T-helper 1 cell treated with Interleukin-12 subunit alpha and Interleukin-12 subunit beta and Interleukin-4 antibody, amounts not matched to agents 30 ng/mL and 1 ng/mL, for 36 hours (primary cell): Measurements from ENCODE around the gene QSOX2. TPM values are rescaled to one million over a fixed set of nuclear protein-coding genes. Genes with fewer than 3 reads are reported as not detected.

Source experiments
- intact Hi-C: fragments of 100-400 bp; cut with micrococcal nuclease; formaldehyde crosslinking; loops from one replicate; pipeline ENCODE4 v1.15.1; 2024
- total RNA-seq: library from RNA; stranded (reverse); gene quantifications from 2 replicates; pipeline ENCODE4 v1.2.3, GENCODE V29; 2022

QSOX2 gene
- total RNA-seq, 1 donor from 2014 or later, result 16.0 TPM

GRCh38 chr9:136225748-136226679 lies 19.6 kb downstream of the QSOX2 start:
- intact Hi-C loops, result loop anchor here (1.0 to 2.0 kb wide), 2 partner anchors 19 to 41 kb away; partner anchors contain the start of gene QSOX2

DNA sequence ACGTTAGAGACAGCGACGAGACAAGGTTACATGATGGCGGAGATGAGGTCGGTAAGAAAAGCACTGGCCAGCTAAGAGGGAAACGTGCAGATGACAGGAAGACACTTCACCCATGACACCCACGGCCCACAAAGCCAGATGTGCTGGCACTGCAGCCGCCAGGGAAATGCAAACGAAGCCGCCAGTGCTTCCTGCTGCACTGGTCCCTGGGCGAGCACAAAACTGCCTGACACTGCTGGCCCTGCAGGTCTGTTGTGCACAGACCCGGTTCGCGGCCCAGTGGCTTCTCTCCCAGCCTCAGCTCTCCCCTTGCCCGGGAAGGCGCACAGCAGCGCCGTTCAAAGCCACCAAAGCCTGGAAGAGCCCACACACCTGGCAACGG lies 20.3 kb downstream of the QSOX2 start:
- intact Hi-C loops, result no loop called here

DNA sequence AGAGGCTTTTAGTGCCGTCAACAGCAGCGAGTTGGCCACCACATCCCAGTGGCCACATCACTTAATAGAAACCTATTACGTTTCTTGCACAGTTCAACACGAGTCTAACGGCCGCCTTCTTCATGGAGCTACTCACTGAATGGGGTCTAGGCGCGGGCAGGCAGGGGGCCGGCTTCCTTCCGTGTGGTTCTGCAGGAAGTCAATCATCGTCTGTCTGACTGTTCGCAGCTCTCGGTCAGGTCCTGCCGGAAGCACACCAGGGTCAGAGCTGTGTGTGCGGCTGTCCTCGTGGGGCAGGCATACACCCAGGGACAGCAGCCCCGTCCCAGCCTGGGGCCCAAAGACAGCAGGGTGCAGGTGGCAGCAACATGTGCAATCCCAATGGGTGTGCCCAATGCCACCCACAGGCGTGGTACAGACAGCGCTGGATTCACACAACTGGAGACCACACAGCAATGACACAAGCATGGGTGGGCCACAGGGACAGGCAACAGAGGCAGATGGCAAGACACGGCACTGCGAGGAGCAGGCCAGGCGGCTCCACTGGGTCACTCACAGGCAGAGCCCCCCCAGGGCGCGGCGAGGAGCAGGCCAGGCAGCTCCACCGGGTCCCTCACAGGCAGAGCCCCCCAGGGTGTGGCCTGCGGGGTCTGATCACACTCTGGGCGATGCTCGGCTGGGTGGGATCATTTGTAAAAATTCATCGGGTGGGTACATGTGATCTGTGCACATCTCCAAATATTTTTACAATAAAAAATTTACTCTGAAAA lies 21.6 kb downstream of the QSOX2 start:
- intact Hi-C loops, result no loop called here

DNA sequence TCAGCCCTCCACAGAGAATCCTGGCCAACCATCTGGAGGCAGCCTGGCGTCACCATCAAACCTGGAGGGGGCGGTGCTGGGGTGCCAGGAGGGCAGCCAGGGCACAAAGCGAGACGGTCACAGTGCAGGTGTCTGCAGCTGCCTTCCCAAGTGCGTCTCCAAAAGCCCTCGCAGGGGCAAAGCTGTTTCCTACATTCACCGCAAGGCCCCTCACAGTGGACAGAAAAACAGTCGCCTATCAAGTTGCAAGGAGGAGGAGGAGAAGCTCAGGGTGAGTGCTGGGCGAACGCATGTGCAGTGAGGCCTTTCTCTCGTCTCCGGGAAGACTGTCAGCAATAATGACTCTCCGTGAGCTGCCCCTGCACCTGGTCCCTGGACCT lies 22.7 kb downstream of the QSOX2 start:
- intact Hi-C loops, result no loop called here

GRCh38 chr9:136222166-136222905 lies 23.3 kb downstream of the QSOX2 start:
- intact Hi-C loops, result no loop called here

GRCh38 chr9:136220017-136220729 lies 25.4 kb downstream of the QSOX2 start:
- intact Hi-C loops, result no loop called here

DNA sequence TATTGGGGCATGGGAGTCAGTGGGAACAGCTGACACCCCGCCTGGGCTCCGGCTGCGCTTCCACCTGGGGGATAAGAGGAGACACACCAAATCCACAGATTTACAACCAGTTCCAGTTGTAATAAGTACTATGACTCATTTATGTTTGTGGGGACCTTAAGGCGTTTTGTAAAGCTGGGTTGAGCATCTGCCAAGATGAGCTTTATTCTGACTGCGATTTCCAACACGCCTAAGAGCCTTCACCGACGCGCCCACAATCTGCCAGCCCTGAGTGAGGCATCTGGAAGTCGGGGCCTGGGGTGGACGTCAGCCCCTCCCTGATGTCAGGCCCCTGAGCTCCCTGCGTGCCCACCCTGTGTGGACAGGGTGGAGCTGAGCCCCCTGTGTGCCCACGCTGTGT lies 26.3 kb downstream of the QSOX2 start:
- intact Hi-C loops, result no loop called here

DNA sequence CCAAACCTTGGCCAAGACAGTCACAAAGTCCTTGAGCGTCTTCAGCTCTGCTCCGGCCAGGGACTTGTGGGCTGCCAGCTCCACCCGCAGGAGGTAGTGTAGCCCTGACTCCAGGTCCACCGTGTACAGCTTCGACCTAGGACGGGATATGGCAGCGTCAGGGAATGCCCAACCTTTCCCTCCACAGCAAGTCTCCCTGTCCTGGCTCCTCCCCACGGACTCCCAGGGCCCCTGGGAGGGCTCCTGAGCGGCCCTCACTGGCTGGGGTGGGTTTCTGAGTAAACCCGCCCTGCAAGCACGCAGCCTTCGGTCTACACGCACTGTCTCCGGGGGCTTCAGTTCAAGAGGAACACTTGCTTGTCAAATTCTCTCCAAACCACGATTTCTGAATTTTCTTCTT lies 26.9 kb downstream of the QSOX2 start:
- intact Hi-C loops, result no loop called here

GRCh38 chr9:136218271-136218670 lies 27.3 kb downstream of the QSOX2 start:
- intact Hi-C loops, result no loop called here

- intact Hi-C loops, result no loop called here
These were observed 28.9 kb downstream of the QSOX2 start for GRCh38 chr9:136216541-136217244.

- intact Hi-C loops, result no loop called here
These were observed 31.9 kb downstream of the QSOX2 start for GRCh38 chr9:136213733-136214132.

DNA sequence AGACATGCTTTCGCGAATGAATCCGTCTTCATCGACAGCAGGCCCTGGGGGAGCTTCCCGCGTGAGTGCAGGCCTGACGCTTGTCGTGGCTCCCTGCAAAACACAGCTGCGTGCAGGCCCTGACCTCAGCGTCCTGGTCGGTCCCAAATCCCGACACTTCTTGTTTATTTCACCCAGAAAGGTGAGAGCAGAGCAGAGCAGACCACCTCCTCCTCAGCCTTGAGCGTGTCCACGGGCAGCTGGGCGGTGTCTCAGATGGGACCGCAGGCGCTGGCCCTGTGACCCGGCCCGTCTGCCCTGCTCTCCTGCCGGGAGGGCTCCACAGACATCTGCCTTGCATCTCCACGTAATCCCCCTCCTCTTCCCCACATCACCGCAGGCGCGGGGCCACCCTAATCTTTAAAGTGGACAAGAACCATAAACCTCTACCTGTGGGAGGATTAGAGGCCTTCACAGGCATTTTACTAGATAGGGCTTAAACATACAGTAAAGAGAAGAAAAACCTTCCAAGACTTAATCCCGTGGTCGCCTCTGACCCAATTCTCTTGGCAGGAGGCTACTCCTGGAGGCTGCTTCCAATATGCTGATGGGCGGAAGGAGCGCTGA lies 33.2 kb downstream of the QSOX2 start:
- intact Hi-C loops, result no loop called here

DNA sequence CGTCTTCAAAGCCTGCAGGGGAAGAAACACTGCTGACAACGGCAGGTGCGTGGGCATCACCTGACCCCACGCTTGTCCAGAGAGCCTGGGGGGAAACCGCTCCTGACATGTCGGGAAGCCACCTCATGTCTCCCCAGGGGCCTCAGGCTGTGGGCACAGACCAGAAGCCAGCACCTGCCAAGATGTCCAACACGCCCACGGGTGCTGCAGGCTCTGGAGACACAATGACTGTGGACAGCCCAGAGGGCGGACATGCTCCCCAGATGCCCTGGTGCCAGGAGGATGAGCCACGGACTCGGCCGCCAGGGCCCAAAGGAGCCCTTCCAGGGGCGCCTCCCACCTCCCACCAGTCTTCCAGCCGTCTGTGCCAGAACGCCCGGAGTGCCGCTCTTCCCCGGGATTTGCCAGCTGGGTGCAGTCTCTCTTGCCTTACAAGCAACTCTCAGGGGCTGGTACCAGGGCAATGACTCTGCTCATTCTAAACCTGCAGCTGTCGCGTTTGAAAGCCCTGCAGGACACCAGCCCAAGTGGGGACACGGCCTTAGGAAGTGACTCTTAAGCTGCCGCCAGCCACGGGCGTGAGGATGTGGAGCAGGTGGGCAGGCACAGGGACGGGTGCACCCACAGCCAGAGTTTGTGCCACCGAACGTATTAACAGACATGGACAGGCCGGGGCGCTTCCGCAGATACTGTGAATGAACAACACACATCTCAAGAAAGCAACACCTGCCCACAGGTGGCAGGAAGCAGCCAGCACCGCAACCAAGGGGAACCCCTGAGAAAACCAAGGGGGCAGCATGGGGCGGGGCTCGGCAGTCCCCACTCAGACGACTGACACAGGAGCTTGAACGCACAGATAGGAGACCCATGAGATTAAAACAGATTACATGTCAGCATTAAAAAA lies 33.9 kb downstream of the QSOX2 start:
- intact Hi-C loops, result no loop called here

GRCh38 chr9:136211006-136211405 lies 34.6 kb downstream of the QSOX2 start:
- intact Hi-C loops, result no loop called here

GRCh38 chr9:136210276-136210675 lies 35.3 kb downstream of the QSOX2 start:
- intact Hi-C loops, result no loop called here

GRCh38 chr9:136209786-136210185 lies 35.8 kb downstream of the QSOX2 start:
- intact Hi-C loops, result no loop called here

DNA sequence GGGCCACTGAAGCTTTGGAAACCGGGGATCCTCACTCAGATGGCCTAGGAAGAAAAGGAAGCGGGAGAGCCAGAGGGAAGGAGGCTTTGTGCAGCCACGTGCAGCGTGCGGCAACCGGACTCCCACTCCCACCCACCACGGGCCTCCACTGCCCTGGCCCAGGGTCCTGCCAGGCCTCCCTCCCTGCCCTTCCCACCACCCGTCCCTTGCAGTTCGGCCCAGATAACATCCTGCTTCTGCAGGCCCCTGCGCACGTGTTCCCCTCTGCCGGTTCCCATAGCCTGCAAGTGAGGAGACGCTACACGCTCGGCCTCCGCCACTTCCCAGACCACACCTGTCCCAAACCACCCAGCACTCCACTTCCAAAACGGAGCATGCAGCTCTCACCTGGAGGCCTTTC lies 36.4 kb downstream of the QSOX2 start:
- intact Hi-C loops, result no loop called here

DNA sequence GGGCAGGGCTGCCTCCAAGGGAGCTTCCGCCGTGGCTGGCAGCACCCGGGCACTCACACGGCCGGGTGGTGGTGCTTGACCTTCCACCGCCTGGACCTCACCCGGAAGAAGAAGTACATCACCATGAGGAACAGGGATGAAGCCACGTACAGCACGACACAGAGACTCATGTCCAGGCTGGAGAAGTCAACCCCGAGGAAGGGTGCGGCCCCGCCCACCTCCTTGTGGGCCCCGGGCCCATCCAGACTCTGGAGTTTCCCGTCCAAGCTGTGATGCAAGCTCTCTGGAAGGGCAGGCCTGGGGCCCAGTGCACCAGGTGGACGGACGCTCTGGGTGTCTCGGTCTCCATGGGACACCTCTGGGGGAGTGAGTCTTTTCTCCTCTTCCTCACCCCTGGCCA lies 36.9 kb downstream of the QSOX2 start:
- intact Hi-C loops, result no loop called here

GRCh38 chr9:136207616-136208015 lies 38.0 kb downstream of the QSOX2 start:
- intact Hi-C loops, result no loop called here
